GM23338 (cell line): ENCODE measurements around the gene ZNFX1. TPM values are rescaled to one million over a fixed set of nuclear protein-coding genes. Genes with fewer than 3 reads are reported as not detected.
A peak's percentile ranks its signal among the peaks of the same experiment; 100 is the strongest.

Source experiments
- ATAC-seq: fragments of 200-7000 bp; cut with Tn5 transposase; 3 replicates; pipeline ENCODE4 v1.9.1; 2020
- DNase-seq: peaks from one replicate; pipeline ENCODE4 v3.0.0-alpha.2; 2015; ENCODE audit warnings: low spot score
- H2AFZ ChIP-seq: fragments of 200-600 bp; sonication (generic); 2 replicates; pipeline ENCODE4 v1.8.0; 2016; ENCODE audit warnings: antibody characterized with exemption, mild to moderate bottlenecking, moderate library complexity
- H3F3A ChIP-seq: fragments of 200-600 bp; sonication (generic); replicated peaks from 2 replicates; pipeline ENCODE4 v1.8.0; 2017; ENCODE audit warnings: antibody characterized with exemption, mixed run types, low read depth
- H3K27ac ChIP-seq: fragments of 200-600 bp; sonication (generic); 2 replicates; pipeline ENCODE4 v1.6.1; 2016; ENCODE audit warnings: low read depth
- H3K27me3 ChIP-seq: fragments of 200-600 bp; sonication (generic); 2 replicates; pipeline ENCODE4 v1.8.0; 2016; ENCODE audit warnings: mild to moderate bottlenecking, mixed run types, moderate library complexity; ENCODE audit not compliant: insufficient read depth
- H3K36me3 ChIP-seq: fragments of 200-600 bp; sonication (generic); 2 replicates; pipeline ENCODE4 v1.8.0; 2016; ENCODE audit warnings: mild to moderate bottlenecking; ENCODE audit not compliant: insufficient read depth
- H3K4me1 ChIP-seq: fragments of 200-600 bp; sonication (generic); 2 replicates; pipeline ENCODE4 v1.8.0; 2016; ENCODE audit warnings: mild to moderate bottlenecking, moderate library complexity; ENCODE audit not compliant: insufficient read depth
- H3K4me2 ChIP-seq: fragments of 200-600 bp; sonication (generic); 2 replicates; pipeline ENCODE4 v1.7.1; 2017; ENCODE audit warnings: mixed run types
- H3K4me3 ChIP-seq: fragments of 200-600 bp; sonication (generic); 2 replicates; pipeline ENCODE4 v1.6.1; 2016; ENCODE audit warnings: mixed run types
- H3K79me2 ChIP-seq: fragments of 200-600 bp; sonication (generic); replicated peaks from 2 replicates; pipeline ENCODE4 v1.8.0; 2017; ENCODE audit warnings: mild to moderate bottlenecking; ENCODE audit not compliant: insufficient read depth
- H3K9me2 ChIP-seq: fragments of 200-600 bp; sonication (generic); 2 replicates; pipeline ENCODE4 v1.8.0; 2017; ENCODE audit not compliant: insufficient read depth
- H4K20me1 ChIP-seq: fragments of 200-600 bp; sonication (generic); replicated peaks from 2 replicates; pipeline ENCODE4 v1.8.0; 2017; ENCODE audit warnings: mild to moderate bottlenecking; ENCODE audit not compliant: insufficient read depth
- H3K27ac Mint-ChIP-seq: 2 replicates; pipeline ENCODE4 v1.8.0; 2020; ENCODE audit warnings: inconsistent platforms, mild to moderate bottlenecking, moderate library complexity, mixed read lengths
- H3K27me3 Mint-ChIP-seq: 3 replicates; pipeline ENCODE4 v1.8.0; 2022; ENCODE audit warnings: low read depth, mild to moderate bottlenecking, moderate library complexity, mixed read lengths, inconsistent platforms; ENCODE audit not compliant: insufficient read depth, poor library complexity
- H3K36me3 Mint-ChIP-seq: 3 replicates; pipeline ENCODE4 v1.8.0; 2021; ENCODE audit warnings: low read depth, mild to moderate bottlenecking, inconsistent platforms, moderate library complexity, mixed read lengths
- H3K4me1 Mint-ChIP-seq: 3 replicates; pipeline ENCODE4 v1.8.0; 2020; ENCODE audit warnings: mild to moderate bottlenecking, inconsistent platforms, mixed read lengths
- H3K4me3 Mint-ChIP-seq: 3 replicates; pipeline ENCODE4 v1.8.0; 2021; ENCODE audit warnings: moderate library complexity, mild to moderate bottlenecking, inconsistent platforms, mixed read lengths
- H3K9me3 Mint-ChIP-seq: 3 replicates; pipeline ENCODE4 v1.8.0; 2020; ENCODE audit warnings: moderate library complexity, mild to moderate bottlenecking, inconsistent platforms, mixed read lengths
- CREB1 ChIP-seq: fragments of 250-450 bp; sonication (Bioruptor Pico); IDR thresholded peaks from 2 replicates; pipeline ENCODE4 v1.5.0; 2020; ENCODE audit warnings: low read depth, mild to moderate bottlenecking, moderate library complexity
- EZH2 ChIP-seq: fragments of 200-600 bp; sonication (generic); IDR thresholded peaks from one replicate; pipeline ENCODE4 v1.8.0; 2017; ENCODE audit warnings: antibody characterized with exemption, mild to moderate bottlenecking, low read depth; ENCODE audit not compliant: unreplicated experiment
- NANOG ChIP-seq: IDR thresholded peaks from 2 replicates; pipeline ENCODE4 v1.6.1; 2016; ENCODE audit warnings: antibody characterized with exemption, borderline replicate concordance
- STAT1 ChIP-seq: IDR thresholded peaks from one replicate; pipeline ENCODE4 v1.6.1; 2016; ENCODE audit warnings: antibody characterized with exemption; ENCODE audit not compliant: unreplicated experiment
- ZNF114 ChIP-seq: fragments of 250-450 bp; sonication (Bioruptor Pico); IDR thresholded peaks from 2 replicates; pipeline ENCODE4 v1.5.0; 2020; ENCODE audit warnings: mild to moderate bottlenecking, moderate library complexity
- polyA plus RNA-seq: library from polyadenylated mRNA; unstranded; fragments of >200 nt; fragmentation: Nextera tagmentation; extraction: Ambion mirVana; gene quantifications from 2 replicates; pipeline ENCODE4 v1.2.1, GENCODE V29; 2016
- total RNA-seq: library from RNA; depleted of rRNA; stranded (reverse); fragments of >200 nt; shearing (Covaris generic); gene quantifications from 2 replicates; pipeline ENCODE4 v1.2.3, GENCODE V29; 2014
- TF ChIP-seq, protein P1 (sequence below): fragments of 250-450 bp; sonication (Bioruptor Pico); IDR thresholded peaks from 2 replicates; pipeline ENCODE4 v1.5.0; 2020; ENCODE audit warnings: mild to moderate bottlenecking, moderate library complexity

The ZNFX1 gene
- total and polyA plus RNA-seq, 2 experiments from 2014 or later: 6.1 to 12.1 TPM

DNA sequence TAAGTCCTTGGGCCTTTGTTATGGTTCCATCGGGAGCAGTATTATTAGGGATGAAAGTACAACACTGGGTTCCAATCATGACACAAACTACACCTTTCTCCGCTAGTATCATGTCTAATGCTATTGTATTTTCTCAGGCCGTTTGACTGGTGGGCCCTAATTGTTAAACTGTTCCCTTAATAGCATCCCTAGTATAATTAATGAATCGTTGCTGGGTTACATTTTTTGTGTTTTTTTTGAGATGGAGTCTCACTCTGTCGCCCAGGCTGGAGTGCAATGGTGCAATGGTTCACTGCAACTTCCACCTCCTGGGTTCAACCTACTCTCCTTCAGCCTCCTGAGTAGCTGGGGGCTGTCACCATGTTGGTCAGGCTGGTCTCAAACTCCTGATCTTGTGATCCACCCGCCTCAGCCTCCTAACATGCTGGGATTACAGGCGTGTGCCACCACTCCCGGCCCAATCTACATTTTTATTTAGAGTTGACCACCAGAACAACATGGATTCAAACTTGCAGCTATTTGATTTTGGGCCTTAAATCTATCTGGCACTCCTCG lies 4.1 kb upstream of the ZNFX1 start:
- ATAC-seq (no peak), DNase-seq (no peak)
- Histone ChIP-seq H3K79me2 (peaks cover 87% of the 10 kb centered on the region), H4K20me1 (peaks cover 77% of the 10 kb centered on the region), H3K4me2 (peak overlapping the region; percentile 85), H3K27me3 (no peaks in the 10 kb centered on the region), H3K4me3 (peak overlapping the region; percentile 100), H2AFZ (no peak overlapping the region), H3K4me1 (peaks cover 42% of the 10 kb centered on the region), H3K9me2 (no peaks in the 10 kb centered on the region), H3K36me3 (peaks cover 84% of the 10 kb centered on the region), H3F3A (peaks cover 84% of the 10 kb centered on the region), H3K27ac (peak overlapping the region; percentile 93)
- no peak for TF ChIP-seq NANOG
- no peak for TF ChIP-seq EZH2
- no peak for TF ChIP-seq ZNF114 (CRISPR knock-in tag)
- no peak for TF ChIP-seq CREB1 (CRISPR knock-in tag)
- TF ChIP-seq STAT1: no peak
- TF ChIP-seq, protein P1, sequence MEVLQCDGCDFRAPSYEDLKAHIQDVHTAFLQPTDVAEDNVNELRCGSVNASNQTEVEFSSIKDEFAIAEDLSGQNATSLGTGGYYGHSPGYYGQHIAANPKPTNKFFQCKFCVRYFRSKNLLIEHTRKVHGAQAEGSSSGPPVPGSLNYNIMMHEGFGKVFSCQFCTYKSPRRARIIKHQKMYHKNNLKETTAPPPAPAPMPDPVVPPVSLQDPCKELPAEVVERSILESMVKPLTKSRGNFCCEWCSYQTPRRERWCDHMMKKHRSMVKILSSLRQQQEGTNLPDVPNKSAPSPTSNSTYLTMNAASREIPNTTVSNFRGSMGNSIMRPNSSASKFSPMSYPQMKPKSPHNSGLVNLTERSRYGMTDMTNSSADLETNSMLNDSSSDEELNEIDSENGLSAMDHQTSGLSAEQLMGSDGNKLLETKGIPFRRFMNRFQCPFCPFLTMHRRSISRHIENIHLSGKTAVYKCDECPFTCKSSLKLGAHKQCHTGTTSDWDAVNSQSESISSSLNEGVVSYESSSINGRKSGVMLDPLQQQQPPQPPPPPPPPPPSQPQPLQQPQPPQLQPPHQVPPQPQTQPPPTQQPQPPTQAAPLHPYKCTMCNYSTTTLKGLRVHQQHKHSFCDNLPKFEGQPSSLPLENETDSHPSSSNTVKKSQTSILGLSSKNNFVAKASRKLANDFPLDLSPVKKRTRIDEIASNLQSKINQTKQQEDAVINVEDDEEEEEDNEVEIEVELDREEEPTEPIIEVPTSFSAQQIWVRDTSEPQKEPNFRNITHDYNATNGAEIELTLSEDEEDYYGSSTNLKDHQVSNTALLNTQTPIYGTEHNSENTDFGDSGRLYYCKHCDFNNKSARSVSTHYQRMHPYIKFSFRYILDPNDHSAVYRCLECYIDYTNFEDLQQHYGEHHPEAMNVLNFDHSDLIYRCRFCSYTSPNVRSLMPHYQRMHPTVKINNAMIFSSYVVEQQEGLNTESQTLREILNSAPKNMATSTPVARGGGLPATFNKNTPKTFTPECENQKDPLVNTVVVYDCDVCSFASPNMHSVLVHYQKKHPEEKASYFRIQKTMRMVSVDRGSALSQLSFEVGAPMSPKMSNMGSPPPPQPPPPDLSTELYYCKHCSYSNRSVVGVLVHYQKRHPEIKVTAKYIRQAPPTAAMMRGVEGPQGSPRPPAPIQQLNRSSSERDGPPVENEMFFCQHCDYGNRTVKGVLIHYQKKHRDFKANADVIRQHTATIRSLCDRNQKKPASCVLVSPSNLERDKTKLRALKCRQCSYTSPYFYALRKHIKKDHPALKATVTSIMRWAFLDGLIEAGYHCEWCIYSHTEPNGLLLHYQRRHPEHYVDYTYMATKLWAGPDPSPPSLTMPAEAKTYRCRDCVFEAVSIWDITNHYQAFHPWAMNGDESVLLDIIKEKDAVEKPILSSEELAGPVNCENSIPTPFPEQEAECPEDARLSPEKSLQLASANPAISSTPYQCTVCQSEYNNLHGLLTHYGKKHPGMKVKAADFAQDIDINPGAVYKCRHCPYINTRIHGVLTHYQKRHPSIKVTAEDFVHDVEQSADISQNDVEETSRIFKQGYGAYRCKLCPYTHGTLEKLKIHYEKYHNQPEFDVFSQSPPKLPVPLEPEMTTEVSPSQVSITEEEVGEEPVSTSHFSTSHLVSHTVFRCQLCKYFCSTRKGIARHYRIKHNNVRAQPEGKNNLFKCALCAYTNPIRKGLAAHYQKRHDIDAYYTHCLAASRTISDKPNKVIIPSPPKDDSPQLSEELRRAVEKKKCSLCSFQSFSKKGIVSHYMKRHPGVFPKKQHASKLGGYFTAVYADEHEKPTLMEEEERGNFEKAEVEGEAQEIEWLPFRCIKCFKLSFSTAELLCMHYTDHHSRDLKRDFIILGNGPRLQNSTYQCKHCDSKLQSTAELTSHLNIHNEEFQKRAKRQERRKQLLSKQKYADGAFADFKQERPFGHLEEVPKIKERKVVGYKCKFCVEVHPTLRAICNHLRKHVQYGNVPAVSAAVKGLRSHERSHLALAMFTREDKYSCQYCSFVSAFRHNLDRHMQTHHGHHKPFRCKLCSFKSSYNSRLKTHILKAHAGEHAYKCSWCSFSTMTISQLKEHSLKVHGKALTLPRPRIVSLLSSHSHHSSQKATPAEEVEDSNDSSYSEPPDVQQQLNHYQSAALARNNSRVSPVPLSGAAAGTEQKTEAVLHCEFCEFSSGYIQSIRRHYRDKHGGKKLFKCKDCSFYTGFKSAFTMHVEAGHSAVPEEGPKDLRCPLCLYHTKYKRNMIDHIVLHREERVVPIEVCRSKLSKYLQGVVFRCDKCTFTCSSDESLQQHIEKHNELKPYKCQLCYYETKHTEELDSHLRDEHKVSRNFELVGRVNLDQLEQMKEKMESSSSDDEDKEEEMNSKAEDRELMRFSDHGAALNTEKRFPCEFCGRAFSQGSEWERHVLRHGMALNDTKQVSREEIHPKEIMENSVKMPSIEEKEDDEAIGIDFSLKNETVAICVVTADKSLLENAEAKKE (CRISPR knock-in tag): no peak
- H3K36me3 Mint-ChIP-seq: peaks cover 88% of the 10 kb centered on the region
- H3K9me3 Mint-ChIP-seq: peaks cover 73% of the 10 kb centered on the region
- H3K4me3 Mint-ChIP-seq: peak overlapping the region; percentile 100
- peaks cover 77% of the 10 kb centered on the region for H3K27me3 Mint-ChIP-seq
- peaks cover 61% of the 10 kb centered on the region for H3K4me1 Mint-ChIP-seq
- H3K27ac Mint-ChIP-seq: peak overlapping the region; percentile 99
